ENCODE results near the gene SLC27A4. TPM values are rescaled to one million over a fixed set of nuclear protein-coding genes. Genes with fewer than 3 reads are reported as not detected.

Gene SLC27A4
- polyA plus RNA-seq, 2 of the 4 experiments (the other 2 are of a cell fraction), result 14.5 to 27.0 TPM

DNA sequence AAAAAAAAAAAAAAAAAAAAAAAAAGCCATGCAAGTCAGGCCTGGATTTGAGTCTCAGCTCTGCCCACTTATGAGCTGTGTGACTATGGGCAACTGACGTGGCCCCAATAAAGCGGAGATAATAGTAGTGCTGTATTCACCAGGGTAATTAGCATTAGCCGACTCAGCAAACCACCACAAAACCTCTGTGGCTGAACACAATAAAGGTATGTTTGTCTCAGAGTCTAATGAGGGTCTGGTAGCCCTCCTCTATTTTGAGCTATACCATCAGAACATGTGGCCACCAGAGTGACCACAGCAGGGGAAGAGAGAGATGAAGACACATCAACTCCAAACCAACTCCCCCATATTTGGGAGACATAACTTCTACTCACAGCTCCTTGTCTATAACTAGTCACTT is 48.3 kb upstream of the SLC27A4 start:
- ATAC-seq (no peak), FAIRE-seq (no peak), DNase-seq (ENCODE audit: low read depth in 1 of 2, low spot score in 1 of 2) (no peak)
- Histone ChIP-seq H3K4me2 (no peak overlapping the region), H3K27ac (no peak overlapping the region), H3K4me3 (no peak overlapping the region), H3K4me1 (peaks cover 17% of the 10 kb centered on the region), H3K9me3 (no peaks in the 10 kb centered on the region)
- 89% methylated on average over 3 of the region's 3 CpGs for WGBS (ENCODE audit: missing lambda C conversion rate)
- POLR2A ChIA-PET, result no interaction called here
- no peak for TF ChIP-seq KDM1A (IDR thresholded peaks at IDR 0.05; ENCODE audit: low read depth)
- no peak for TF ChIP-seq ZNF302 (CRISPR knock-in tag; IDR thresholded peaks at IDR 0.05)
- TF ChIP-seq CEBPB (IDR thresholded peaks at IDR 0.05), result no peak
- TF ChIP-seq, protein P1, sequence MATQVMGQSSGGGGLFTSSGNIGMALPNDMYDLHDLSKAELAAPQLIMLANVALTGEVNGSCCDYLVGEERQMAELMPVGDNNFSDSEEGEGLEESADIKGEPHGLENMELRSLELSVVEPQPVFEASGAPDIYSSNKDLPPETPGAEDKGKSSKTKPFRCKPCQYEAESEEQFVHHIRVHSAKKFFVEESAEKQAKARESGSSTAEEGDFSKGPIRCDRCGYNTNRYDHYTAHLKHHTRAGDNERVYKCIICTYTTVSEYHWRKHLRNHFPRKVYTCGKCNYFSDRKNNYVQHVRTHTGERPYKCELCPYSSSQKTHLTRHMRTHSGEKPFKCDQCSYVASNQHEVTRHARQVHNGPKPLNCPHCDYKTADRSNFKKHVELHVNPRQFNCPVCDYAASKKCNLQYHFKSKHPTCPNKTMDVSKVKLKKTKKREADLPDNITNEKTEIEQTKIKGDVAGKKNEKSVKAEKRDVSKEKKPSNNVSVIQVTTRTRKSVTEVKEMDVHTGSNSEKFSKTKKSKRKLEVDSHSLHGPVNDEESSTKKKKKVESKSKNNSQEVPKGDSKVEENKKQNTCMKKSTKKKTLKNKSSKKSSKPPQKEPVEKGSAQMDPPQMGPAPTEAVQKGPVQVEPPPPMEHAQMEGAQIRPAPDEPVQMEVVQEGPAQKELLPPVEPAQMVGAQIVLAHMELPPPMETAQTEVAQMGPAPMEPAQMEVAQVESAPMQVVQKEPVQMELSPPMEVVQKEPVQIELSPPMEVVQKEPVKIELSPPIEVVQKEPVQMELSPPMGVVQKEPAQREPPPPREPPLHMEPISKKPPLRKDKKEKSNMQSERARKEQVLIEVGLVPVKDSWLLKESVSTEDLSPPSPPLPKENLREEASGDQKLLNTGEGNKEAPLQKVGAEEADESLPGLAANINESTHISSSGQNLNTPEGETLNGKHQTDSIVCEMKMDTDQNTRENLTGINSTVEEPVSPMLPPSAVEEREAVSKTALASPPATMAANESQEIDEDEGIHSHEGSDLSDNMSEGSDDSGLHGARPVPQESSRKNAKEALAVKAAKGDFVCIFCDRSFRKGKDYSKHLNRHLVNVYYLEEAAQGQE (IDR thresholded peaks at IDR 0.05), result no peak
- peak; percentile 78 for TF ChIP-seq MAFK (IDR thresholded peaks at IDR 0.05; ENCODE audit: partially characterized antibody)
- CTCF ChIA-PET, result interaction anchor here (0.5 to 17.8 kb wide), 10 partner anchors 8 to 343 kb away, joined by 3 to 206 read pairs (median 4); partner anchors contain the start of genes GOLGA2 and SWI5

DNA sequence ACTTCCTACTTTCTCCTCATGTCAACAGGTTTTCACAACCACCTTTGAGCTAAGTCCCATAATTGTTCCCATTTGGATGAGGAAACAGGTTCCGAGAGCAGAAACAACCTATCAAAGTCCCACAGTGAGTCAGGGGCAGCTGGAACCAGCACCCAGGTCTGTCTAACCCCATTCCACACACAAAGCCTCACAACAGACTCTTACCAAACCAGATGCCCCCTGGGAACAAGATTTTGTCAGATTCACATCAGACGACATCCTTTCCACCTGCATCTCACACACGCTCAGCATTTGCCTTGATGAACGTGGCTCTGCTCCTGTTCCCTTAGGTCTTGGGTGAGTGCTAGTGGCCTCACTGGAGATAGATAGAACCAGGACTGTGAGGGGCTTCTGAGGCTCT is 47.2 kb upstream of the SLC27A4 start:
- Histone ChIP-seq H3K4me3 (no peak overlapping the region), H3K27ac (no peak overlapping the region), H3K4me1 (peaks cover 17% of the 10 kb centered on the region), H3K9me3 (no peaks in the 10 kb centered on the region), H3K4me2 (no peak overlapping the region)
- ATAC-seq, result no peak
- FAIRE-seq, result no peak
- ChIA-PET CTCF (interaction anchor here (0.7 to 17.8 kb wide), 5 partner anchors 41 to 120 kb away, joined by 3 to 206 read pairs (median 40); no protein-coding TSS in a partner anchor), POLR2A (no interaction called here)
- TF ChIP-seq, protein P2, sequence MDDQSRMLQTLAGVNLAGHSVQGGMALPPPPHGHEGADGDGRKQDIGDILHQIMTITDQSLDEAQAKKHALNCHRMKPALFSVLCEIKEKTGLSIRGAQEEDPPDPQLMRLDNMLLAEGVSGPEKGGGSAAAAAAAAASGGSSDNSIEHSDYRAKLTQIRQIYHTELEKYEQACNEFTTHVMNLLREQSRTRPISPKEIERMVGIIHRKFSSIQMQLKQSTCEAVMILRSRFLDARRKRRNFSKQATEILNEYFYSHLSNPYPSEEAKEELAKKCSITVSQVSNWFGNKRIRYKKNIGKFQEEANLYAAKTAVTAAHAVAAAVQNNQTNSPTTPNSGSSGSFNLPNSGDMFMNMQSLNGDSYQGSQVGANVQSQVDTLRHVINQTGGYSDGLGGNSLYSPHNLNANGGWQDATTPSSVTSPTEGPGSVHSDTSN (IDR thresholded peaks at IDR 0.05), result no peak
- no peak for TF ChIP-seq BHLHE40 (IDR thresholded peaks at IDR 0.05; ENCODE audit: low read depth, low read length)
- TF ChIP-seq, protein P3, sequence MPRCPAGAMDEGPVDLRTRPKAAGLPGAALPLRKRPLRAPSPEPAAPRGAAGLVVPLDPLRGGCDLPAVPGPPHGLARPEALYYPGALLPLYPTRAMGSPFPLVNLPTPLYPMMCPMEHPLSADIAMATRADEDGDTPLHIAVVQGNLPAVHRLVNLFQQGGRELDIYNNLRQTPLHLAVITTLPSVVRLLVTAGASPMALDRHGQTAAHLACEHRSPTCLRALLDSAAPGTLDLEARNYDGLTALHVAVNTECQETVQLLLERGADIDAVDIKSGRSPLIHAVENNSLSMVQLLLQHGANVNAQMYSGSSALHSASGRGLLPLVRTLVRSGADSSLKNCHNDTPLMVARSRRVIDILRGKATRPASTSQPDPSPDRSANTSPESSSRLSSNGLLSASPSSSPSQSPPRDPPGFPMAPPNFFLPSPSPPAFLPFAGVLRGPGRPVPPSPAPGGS (IDR thresholded peaks at IDR 0.05), result no peak
- TF ChIP-seq ZC3H11A (IDR thresholded peaks at IDR 0.05), result no peak
- WGBS (ENCODE audit: missing lambda C conversion rate), result 87% methylated on average over 4 of the region's 4 CpGs
- no peak for DNase-seq (ENCODE audit: low read depth in 1 of 2, low spot score in 1 of 2)

DNA sequence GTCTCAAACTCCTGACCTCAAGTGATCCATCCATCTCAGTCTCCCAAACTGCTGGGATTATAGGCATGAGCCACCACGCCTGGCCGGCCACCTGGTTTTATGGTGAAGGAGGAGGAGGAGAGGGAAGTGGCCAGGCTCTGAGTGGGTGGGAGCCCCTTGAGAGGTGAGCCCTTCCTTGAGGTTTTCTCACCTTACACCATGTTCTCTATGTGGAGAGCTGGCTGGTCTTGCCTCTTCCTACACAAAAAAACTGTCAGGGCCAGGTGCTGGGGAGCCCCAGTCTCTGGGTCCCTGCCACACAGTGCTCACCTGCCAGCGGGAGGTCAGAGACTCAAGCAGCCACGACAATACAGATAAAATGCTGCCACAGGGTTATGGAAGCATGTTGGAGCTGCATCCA is 46.2 kb upstream of the SLC27A4 start:
- TF ChIP-seq CEBPB (IDR thresholded peaks at IDR 0.05) (no peak), MAZ (IDR thresholded peaks at IDR 0.05; ENCODE audit: borderline replicate concordance, low read depth, low read length) (no peak), SMC3 (IDR thresholded peaks at IDR 0.05) (no peak), KDM1A (IDR thresholded peaks at IDR 0.05; ENCODE audit: low read depth) (no peak), ZNF302 (CRISPR knock-in tag; IDR thresholded peaks at IDR 0.05) (no peak), JUNB (IDR thresholded peaks at IDR 0.05) (no peak), SREBF2 (IDR thresholded peaks at IDR 0.05) (no peak)
- TF ChIP-seq, protein P2 (IDR thresholded peaks at IDR 0.05), result no peak
- Histone ChIP-seq H3K4me2 (no peak overlapping the region), H3K27ac (no peak overlapping the region), H3K9me3 (no peaks in the 10 kb centered on the region), H3K4me3 (no peak overlapping the region), H3K4me1 (peaks cover 17% of the 10 kb centered on the region)
- DNase-seq (ENCODE audit: low read depth in 1 of 2, low spot score in 1 of 2) (no peak), FAIRE-seq (no peak), ATAC-seq (no peak)
- POLR2A ChIA-PET, result interaction anchor here (1.2 kb wide), 1 partner anchor 18 kb away, joined by 3 read pairs; the partner anchor contains the start of genes GOLGA2 and SWI5
- CTCF ChIA-PET, result interaction anchor here (0.7 to 17.8 kb wide), 15 partner anchors 7 to 600 kb away, joined by 3 to 206 read pairs (median 16); partner anchors contain the start of genes CERCAM and COQ4
- WGBS (ENCODE audit: missing lambda C conversion rate), result 84% methylated on average over 4 of the region's 4 CpGs

Data from A549 (cell line).